ENCODE results near the gene LIMCH1. TPM values are rescaled to one million over a fixed set of nuclear protein-coding genes. Genes with fewer than 3 reads are reported as not detected.

Gene LIMCH1
- polyA plus RNA-seq, 1 of the 3 experiments (the other 2 are of a cell fraction), result 1.2 TPM

DNA sequence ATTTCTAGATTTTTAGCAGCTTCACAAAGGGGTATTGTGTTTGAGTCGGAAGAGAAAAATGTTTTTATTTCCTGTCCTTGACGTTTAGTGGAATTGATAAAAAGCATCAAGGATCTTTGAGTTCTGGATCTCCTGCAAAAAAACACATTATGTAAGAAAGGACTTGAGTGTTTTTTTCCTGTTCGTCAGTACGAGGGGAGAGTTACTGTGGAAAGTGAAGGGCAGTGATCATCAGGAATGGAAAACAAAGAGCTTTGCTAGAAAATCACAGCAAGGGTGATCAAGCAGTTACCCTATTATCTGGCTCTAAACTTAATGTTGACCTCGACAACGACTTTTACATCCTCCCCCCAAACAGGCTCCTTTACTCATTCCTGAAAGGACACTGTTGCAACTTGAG is 7.3 kb downstream of the LIMCH1 start:
- 48% methylated on average over 6 of the region's 6 CpGs for WGBS (ENCODE audit: low lambda C conversion rate)

GRCh38 chr4:41546638-41547037 is 8.7 kb downstream of the LIMCH1 start:
- Histone ChIP-seq H3K4me3 (ENCODE audit: low read depth in 2 of 2, low read length in 1 of 2) (no peak overlapping the region), H3K9me2 (no peaks in the 10 kb centered on the region), H3K4me2 (no peak overlapping the region), H3K9ac (no peak overlapping the region), H3K36me3 (replicated peaks in 1 of 2; ENCODE audit: control insufficient read depth in 1 of 2, insufficient read depth in 2 of 2, low read length in 1 of 2) (no peaks in the 10 kb centered on the region), H4K20me1 (ENCODE audit: insufficient read depth) (no peaks in the 10 kb centered on the region), H2AFZ (ENCODE audit: low read depth) (no peak overlapping the region), H3F3A (replicated peaks; ENCODE audit: insufficient read depth) (no peaks in the 10 kb centered on the region), H3K79me2 (ENCODE audit: insufficient read depth) (no peaks in the 10 kb centered on the region), H3K4me1 (ENCODE audit: control insufficient read depth in 1 of 2, insufficient read depth in 2 of 2, low read depth in 1 of 2, low read length in 1 of 2) (peaks cover 0 to 3% of the 10 kb centered on the region in 2 experiments; a peak in 1 of 4 replicates), H3K9me3 (no peaks in the 10 kb centered on the region), H3K27ac (ENCODE audit: low read depth in 2 of 2, low read length in 1 of 2) (no peak overlapping the region), H3K27me3 (ENCODE audit: insufficient read depth) (no peaks in the 10 kb centered on the region)
- WGBS (ENCODE audit: low lambda C conversion rate), result 23% methylated on average over 2 of the region's 2 CpGs
- TF ChIP-seq, protein P1, sequence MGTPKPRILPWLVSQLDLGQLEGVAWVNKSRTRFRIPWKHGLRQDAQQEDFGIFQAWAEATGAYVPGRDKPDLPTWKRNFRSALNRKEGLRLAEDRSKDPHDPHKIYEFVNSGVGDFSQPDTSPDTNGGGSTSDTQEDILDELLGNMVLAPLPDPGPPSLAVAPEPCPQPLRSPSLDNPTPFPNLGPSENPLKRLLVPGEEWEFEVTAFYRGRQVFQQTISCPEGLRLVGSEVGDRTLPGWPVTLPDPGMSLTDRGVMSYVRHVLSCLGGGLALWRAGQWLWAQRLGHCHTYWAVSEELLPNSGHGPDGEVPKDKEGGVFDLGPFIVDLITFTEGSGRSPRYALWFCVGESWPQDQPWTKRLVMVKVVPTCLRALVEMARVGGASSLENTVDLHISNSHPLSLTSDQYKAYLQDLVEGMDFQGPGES (IDR thresholded peaks at IDR 0.05; ENCODE audit: low read depth, low read length), result no peak
- TF ChIP-seq, protein P2, sequence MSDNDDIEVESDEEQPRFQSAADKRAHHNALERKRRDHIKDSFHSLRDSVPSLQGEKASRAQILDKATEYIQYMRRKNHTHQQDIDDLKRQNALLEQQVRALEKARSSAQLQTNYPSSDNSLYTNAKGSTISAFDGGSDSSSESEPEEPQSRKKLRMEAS (IDR thresholded peaks at IDR 0.05; ENCODE audit: low read depth), result no peak
- TF ChIP-seq NFIC (IDR thresholded peaks at IDR 0.05; ENCODE audit: borderline replicate concordance), result no peak
- TF ChIP-seq RCOR1 (IDR thresholded peaks at IDR 0.05; ENCODE audit: low read length), result no peak
- TF ChIP-seq RAD21 (IDR thresholded peaks at IDR 0.05; ENCODE audit: low read length), result no peak
- TF ChIP-seq USF2 (IDR thresholded peaks at IDR 0.05; ENCODE audit: borderline replicate concordance, low read depth, low read length), result no peak
- TF ChIP-seq MEF2A (IDR thresholded peaks at IDR 0.05; ENCODE audit: borderline replicate concordance, low read depth), result no peak
- no peak for DNase-seq
- ChIA-PET POLR2A (interaction anchor here (0.6 kb wide), 1 partner anchor 102 kb away, joined by 3 read pairs; no protein-coding TSS in a partner anchor), CTCF (interaction anchor here (1.1 kb wide), 1 partner anchor 115 kb away, joined by 3 read pairs; no protein-coding TSS in a partner anchor)

More for the DNA sequence above, 7.3 kb downstream of the LIMCH1 start:
- DNase-seq, result no peak
- no peak overlapping the region for H3K4me2 ChIP-seq
- H3K9ac ChIP-seq, result no peak overlapping the region
- no peak overlapping the region for H3K27ac ChIP-seq (ENCODE audit: low read depth in 2 of 2, low read length in 1 of 2)
- no peaks in the 10 kb centered on the region for H3K36me3 ChIP-seq (replicated peaks in 1 of 2; ENCODE audit: control insufficient read depth in 1 of 2, insufficient read depth in 2 of 2, low read length in 1 of 2)
- POLR2A ChIA-PET, result no interaction called here
- H4K20me1 ChIP-seq (ENCODE audit: insufficient read depth), result no peaks in the 10 kb centered on the region
- no peaks in the 10 kb centered on the region for H3K9me3 ChIP-seq
- no peak overlapping the region for H3K4me3 ChIP-seq (ENCODE audit: low read depth in 2 of 2, low read length in 1 of 2)
- H3F3A ChIP-seq (replicated peaks; ENCODE audit: insufficient read depth), result no peaks in the 10 kb centered on the region
- H3K27me3 ChIP-seq (ENCODE audit: insufficient read depth), result no peaks in the 10 kb centered on the region
- H3K4me1 ChIP-seq (ENCODE audit: control insufficient read depth in 1 of 2, insufficient read depth in 2 of 2, low read depth in 1 of 2, low read length in 1 of 2), result peaks cover 0 to 3% of the 10 kb centered on the region in 2 experiments; a peak in 1 of 4 replicates
- H3K79me2 ChIP-seq (ENCODE audit: insufficient read depth), result no peaks in the 10 kb centered on the region
- no peaks in the 10 kb centered on the region for H3K9me2 ChIP-seq
- TF ChIP-seq SMC3 (IDR thresholded peaks at IDR 0.05; ENCODE audit: low read depth, low read length) (no peak), NFIC (IDR thresholded peaks at IDR 0.05; ENCODE audit: borderline replicate concordance) (no peak), GATA2 (CRISPR knock-in tag; IDR thresholded peaks at IDR 0.05) (no peak), EP300 (IDR thresholded peaks at IDR 0.05; ENCODE audit: borderline replicate concordance in 1 of 2, low read depth in 1 of 2, low read length in 1 of 2) (no peak), ELF1 (IDR thresholded peaks at IDR 0.05) (no peak)
- TF ChIP-seq, protein P2 (IDR thresholded peaks at IDR 0.05; ENCODE audit: low read depth), result no peak
- TF ChIP-seq, protein P3, sequence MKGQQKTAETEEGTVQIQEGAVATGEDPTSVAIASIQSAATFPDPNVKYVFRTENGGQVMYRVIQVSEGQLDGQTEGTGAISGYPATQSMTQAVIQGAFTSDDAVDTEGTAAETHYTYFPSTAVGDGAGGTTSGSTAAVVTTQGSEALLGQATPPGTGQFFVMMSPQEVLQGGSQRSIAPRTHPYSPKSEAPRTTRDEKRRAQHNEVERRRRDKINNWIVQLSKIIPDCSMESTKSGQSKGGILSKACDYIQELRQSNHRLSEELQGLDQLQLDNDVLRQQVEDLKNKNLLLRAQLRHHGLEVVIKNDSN (IDR thresholded peaks at IDR 0.05; ENCODE audit: borderline replicate concordance, low read depth), result no peak
- CTCF ChIA-PET, result no interaction called here
- no peak overlapping the region for H2AFZ ChIP-seq (ENCODE audit: low read depth)
